ENCODE measurements around the gene EZR. TPM values are rescaled to one million over a fixed set of nuclear protein-coding genes. Genes with fewer than 3 reads are reported as not detected.

EZR gene
- total and polyA plus RNA-seq, 2 of the 8 experiments (the other 6 are each of a cell fraction or from before 2014, with no cell fraction given), result 122 to 286 TPM

GRCh38 chr6:158751921-158752320 is 67.2 kb downstream of the EZR start:
- DNase-seq (ENCODE audit: low read depth in 1 of 2, low spot score in 2 of 2), result no peak
- Histone ChIP-seq H3K56ac (replicated peaks; ENCODE audit: insufficient read length, low read depth, low read length) (no peak overlapping the region), H4K91ac (replicated peaks; ENCODE audit: insufficient read length, low read length) (no peak overlapping the region), H2BK20ac (ENCODE audit: low read length) (no peak overlapping the region), H4K20me1 (replicated peaks in 1 of 2; ENCODE audit: control insufficient read depth in 1 of 2, insufficient read depth in 2 of 2, low read length in 2 of 2) (no peaks in the 10 kb centered on the region), H2AFZ (ENCODE audit: low read length) (no peak overlapping the region), H2BK15ac (ENCODE audit: low read length) (no peak overlapping the region), H3K27ac (ENCODE audit: low read depth, low read length) (no peak overlapping the region), H2BK5ac (ENCODE audit: low read depth, low read length) (no peak overlapping the region), H3K27me3 (replicated peaks in 1 of 4; ENCODE audit: control insufficient read depth in 3 of 4, extremely low read depth in 1 of 4, insufficient read depth in 3 of 4, low read length in 3 of 4) (no peaks in the 10 kb centered on the region; a peak in 2 of 7 replicates), H3K79me2 (ENCODE audit: control insufficient read depth in 1 of 2, insufficient read depth in 2 of 2, low read length in 2 of 2) (no peaks in the 10 kb centered on the region), H3K14ac (ENCODE audit: insufficient read length) (no peak overlapping the region), H3K36me3 (ENCODE audit: control insufficient read depth in 2 of 4, insufficient read depth in 4 of 4, low read length in 3 of 4) (no peaks in the 10 kb centered on the region), H4K5ac (ENCODE audit: insufficient read length, low read depth, low read length) (no peak overlapping the region), H3K9me3 (ENCODE audit: insufficient read depth in 2 of 2, low read depth in 1 of 2, low read length in 1 of 2) (no peaks in the 10 kb centered on the region), H4K8ac (ENCODE audit: extremely low read depth, insufficient read depth, low read length) (no peak overlapping the region), H3K9ac (replicated peaks in 1 of 4; ENCODE audit: extremely low read depth in 1 of 4, low read depth in 3 of 4, low read length in 3 of 4) (no peak overlapping the region), H3K4ac (replicated peaks; ENCODE audit: insufficient read length, low read depth, low read length) (no peak overlapping the region), H3K23me2 (ENCODE audit: low read depth, low read length) (no peaks in the 10 kb centered on the region), H3K18ac (ENCODE audit: extremely low read depth, low read length) (no peak overlapping the region), H2BK12ac (ENCODE audit: low read depth, low read length) (no peak overlapping the region), H2BK120ac (replicated peaks; ENCODE audit: low read depth, low read length) (no peak overlapping the region), H2AK5ac (ENCODE audit: low read depth, low read length) (no peak overlapping the region), H3K4me1 (replicated peaks in 1 of 4; ENCODE audit: control insufficient read depth in 3 of 4, insufficient read depth in 4 of 4, low read length in 3 of 4) (peaks cover 0 to 4% (median 0%) of the 10 kb centered on the region in 4 experiments; a peak in 3 of 7 replicates), H3K4me2 (ENCODE audit: insufficient read depth in 1 of 2, low read depth in 2 of 2, low read length in 2 of 2) (no peak overlapping the region), H3K23ac (ENCODE audit: insufficient read length) (no peak overlapping the region), H3K4me3 (ENCODE audit: extremely low read depth in 1 of 4, insufficient read depth in 2 of 4, low read depth in 3 of 4, low read length in 4 of 4) (no peak overlapping the region), H3K79me1 (ENCODE audit: low read depth, low read length) (no peaks in the 10 kb centered on the region)
- POLR2A ChIA-PET (ENCODE audit: partially characterized antibody), result interaction anchor here (2.1 to 2.5 kb wide), 2 partner anchors 11 to 13 kb away, joined by 10 to 11 read pairs; no protein-coding TSS in a partner anchor
- FAIRE-seq, result no peak
- 87% methylated on average over 9 of the region's 9 CpGs; no CpG with 5 or more reads in 1 of the 2 experiments for WGBS, 2 experiments (ENCODE audit: extremely low coverage in 1 of 2, insufficient coverage in 1 of 2, insufficient read length in 1 of 2, insufficient replicate concordance in 2 of 2, low coverage in 1 of 2, low lambda C conversion rate in 2 of 2, missing lambda C conversion rate in 1 of 2)
- CTCF ChIA-PET (ENCODE audit: partially characterized antibody), result interaction anchor here (0.9 to 2.9 kb wide), 3 partner anchors 14 to 25 kb away, joined by 3 to 11 read pairs (median 6); no protein-coding TSS in a partner anchor
- TF ChIP-seq KDM4A (IDR thresholded peaks at IDR 0.05; ENCODE audit: low read depth, low read length, severe bottlenecking) (no peak), SIN3A (conservative IDR thresholded peaks at IDR 0.05 in 1 of 2, IDR thresholded peaks at IDR 0.05 in 1 of 2; ENCODE audit: low read depth in 1 of 2, low read length in 2 of 2) (no peak), BRCA1 (IDR thresholded peaks at IDR 0.05; ENCODE audit: low read depth, low read length) (no peak), BCL11A (IDR thresholded peaks at IDR 0.05; ENCODE audit: low read depth in 2 of 2, low read length in 2 of 2) (no peak), TEAD4 (IDR thresholded peaks at IDR 0.05; ENCODE audit: low read depth, low read length) (no peak)
